GM18517 (cell line): Measurements from ENCODE around the gene H3-3A.
A peak's percentile ranks its signal among the peaks of the same experiment; 100 is the strongest.

Source experiments
- ATAC-seq: cut with Tn5 transposase; IDR thresholded peaks from one replicate; pipeline ENCODE4 v1.9.1; 2021; ENCODE audit warnings: mild to moderate bottlenecking, moderate library complexity; ENCODE audit not compliant: unreplicated experiment

The H3-3A gene

DNA sequence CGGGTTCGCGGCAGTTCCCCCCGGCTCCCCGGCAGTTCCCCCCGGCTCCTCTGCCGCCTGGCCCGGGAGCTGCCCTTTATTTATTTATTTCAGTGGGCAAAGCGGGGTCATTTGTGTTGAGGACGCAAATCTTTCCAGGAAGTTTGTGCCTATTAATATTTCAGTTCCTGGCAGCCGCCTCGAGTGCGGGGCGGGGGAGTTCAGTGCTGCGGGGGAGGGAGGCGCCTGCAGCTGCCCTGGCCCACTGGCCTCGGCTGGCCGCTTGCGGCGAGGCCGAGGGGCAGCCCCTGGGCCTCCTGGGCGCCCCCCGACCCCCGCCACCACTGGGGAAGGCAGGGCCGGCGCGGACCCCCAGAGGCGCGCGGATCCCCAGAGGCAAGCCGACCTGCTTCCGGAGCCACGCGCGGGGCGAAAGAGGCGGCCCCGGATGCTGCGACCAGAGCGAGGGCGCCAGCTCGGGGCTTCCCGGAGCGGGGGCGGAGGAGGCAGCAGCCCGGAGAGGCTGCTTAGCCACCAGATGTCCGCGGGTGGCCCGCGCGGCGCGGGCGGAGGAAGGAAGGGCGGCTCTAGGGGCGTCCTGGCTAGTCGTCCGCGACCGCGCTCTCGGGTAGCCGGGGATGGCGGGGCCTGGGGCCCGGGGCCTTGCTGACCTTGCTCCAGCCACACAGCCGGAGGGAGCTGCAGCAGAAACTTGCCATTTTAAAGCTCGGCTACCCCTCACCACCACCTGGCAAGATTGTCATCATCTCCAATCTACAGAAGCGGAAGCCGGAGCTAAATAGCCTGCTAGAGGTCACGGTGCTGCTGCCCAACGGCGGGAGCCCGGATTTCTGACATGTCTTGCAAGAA is 48.0 kb downstream of the H3-3A start:
- peak; percentile 63 for ATAC-seq

DNA sequence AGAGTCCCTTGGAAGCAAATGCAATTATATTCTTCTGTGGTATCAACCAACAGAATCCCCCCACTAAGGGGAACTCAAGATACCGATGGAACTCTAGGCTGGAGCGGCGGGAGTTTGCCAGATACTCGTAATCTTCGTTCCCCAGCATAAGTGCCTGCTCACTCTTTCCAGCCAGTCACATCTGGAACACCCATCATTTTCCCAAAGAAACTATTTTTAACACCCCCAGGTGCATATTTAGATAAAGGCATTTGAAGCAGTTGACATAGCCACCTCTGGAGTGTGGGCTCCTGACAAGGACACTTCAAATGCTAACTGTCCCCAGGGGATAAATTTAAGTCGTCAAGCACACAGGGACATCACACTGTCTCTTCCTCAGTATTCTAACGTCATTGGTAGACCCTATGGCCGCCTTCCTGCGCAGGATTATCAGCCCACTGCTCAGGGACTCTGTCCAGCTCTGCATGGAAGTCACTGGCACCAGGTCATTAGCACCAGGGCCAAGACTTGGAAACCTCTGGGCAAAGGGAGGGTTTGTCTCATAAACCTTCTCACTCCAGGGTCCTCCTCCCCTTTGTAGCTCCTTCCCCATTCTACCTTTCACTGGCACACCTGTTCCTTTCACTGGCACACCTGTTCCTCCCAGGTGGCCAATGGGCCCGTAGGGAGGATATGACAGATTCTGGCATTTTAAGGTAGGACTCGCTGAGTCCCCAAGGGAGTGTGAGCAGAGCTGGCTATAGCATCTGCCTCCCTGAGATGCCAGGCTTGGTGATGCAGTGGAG is 48.8 kb downstream of the H3-3A start:
- ATAC-seq: no peak

- ATAC-seq: no peak
These were observed 49.4 kb downstream of the H3-3A start for GRCh38 chr1:226111883-226112261.

DNA sequence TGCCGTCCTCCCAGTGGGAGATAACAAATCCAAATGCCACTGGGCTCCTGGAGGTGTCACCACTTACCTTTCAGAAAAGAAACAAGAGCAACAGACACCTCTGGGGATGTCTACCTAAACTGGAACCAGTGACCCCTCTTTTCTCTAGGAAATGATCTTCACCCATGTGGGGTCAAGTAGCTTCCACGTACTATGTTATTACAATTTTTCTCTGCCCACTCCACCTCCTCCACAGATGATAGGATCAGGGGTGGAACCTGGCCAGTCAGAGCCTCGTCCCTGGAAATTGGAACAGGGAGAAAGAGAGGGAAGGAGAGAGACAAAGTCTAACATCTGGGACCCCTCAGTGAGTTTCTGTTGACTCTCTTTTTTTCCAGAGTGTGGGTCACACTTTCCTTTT is 50.1 kb downstream of the H3-3A start:
- ATAC-seq: no peak

- ATAC-seq: no peak
These were observed 54.2 kb downstream of the H3-3A start for GRCh38 chr1:226116673-226117072.

GRCh38 chr1:226117330-226117729 is 54.8 kb downstream of the H3-3A start:
- no peak for ATAC-seq

- ATAC-seq: no peak
These were observed 55.8 kb downstream of the H3-3A start for GRCh38 chr1:226118357-226118756.

- ATAC-seq: no peak
These were observed 56.7 kb downstream of the H3-3A start for GRCh38 chr1:226119169-226119568.

DNA sequence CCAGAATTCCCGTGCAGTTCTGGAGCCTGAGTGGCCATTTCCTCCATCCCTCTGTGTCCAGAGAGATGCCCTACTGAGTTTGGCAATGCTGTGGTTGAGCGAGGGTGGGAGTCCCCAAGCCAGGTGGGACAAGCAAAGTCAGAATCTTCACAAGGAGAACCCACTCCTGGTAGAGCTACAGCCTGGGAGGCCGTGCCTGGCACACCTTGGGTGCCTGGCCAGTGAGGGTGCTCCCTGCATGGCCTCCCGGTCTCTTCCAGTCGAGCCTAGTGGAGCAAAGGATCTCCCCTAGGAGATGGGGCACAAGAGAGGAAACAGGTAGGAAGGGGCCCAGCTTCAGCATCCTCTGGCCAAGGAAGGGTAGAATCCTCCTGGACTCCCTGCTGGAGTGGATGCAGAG is 57.9 kb downstream of the H3-3A start:
- ATAC-seq: no peak

DNA sequence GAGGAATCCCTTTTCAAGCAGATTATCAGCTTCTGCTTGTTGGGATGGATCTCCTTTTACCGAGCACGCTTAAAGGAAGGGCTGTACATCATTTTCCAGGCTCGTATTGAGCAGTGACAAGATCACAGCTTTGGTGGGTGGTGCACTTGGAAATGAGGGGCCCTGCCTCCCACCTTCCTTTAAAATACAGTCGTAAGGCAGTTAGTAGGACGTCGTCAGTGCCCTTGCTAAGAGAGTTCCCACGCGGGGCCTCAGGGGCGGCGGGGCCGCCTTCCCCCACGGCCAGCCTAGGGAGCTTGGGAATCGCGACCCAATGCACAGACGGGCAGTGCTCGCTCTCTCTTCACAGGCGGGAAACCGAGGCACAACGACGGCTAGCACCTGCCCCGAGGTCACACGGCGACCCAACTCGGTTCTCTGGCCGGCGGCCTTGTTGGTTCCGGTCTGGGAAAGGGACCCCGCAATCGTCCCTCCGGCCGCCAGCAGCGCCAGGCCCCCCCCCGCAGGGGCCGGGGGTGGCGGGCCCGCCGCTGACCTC is 58.6 kb downstream of the H3-3A start:
- ATAC-seq: no peak
